ENCODE measurements around the gene KCNA2. TPM values are rescaled to one million over a fixed set of nuclear protein-coding genes. Genes with fewer than 3 reads are reported as not detected.

Gene KCNA2
- total and polyA plus RNA-seq, 7 donors = 0.05 to 1.1 (median 0.40) TPM

DNA sequence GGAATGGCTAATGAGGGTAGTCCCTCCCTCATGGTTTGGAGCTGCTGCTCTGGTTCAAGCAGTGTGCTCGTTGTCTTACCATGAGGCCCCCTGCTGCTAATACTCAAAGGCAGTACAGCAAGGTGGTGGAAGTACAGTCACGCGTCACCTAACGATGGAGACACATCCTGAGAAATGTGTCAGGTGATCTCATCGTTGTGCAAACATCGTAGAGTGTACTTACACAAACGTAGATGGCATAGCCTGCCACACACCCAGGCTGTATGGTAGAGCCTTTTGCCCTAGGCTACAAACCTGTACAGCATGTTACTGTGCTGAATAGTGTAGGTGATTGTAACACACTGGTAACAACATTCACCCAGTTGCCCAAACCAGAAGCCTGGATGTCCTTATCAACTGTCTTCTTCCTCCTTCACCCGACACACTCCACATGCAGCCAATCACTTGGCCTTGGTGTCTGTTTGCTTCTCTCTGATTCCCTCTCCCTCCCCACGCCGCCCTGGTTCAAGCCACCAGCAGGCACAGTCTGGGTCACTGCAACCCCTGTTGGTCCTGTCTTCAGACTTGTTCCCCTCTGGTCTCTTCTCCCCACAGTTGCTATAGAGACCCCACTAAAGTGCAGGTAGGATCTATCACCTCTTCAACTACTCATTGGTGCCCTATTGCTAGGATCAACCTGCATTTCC is 6.0 kb upstream of the KCNA2 start:
- 67 to 71% (median 69%) methylated on average over 10 of the region's 10 CpGs for WGBS, 3 donors
- intact Hi-C loops (cut with DNase I) = no loop called here

DNA sequence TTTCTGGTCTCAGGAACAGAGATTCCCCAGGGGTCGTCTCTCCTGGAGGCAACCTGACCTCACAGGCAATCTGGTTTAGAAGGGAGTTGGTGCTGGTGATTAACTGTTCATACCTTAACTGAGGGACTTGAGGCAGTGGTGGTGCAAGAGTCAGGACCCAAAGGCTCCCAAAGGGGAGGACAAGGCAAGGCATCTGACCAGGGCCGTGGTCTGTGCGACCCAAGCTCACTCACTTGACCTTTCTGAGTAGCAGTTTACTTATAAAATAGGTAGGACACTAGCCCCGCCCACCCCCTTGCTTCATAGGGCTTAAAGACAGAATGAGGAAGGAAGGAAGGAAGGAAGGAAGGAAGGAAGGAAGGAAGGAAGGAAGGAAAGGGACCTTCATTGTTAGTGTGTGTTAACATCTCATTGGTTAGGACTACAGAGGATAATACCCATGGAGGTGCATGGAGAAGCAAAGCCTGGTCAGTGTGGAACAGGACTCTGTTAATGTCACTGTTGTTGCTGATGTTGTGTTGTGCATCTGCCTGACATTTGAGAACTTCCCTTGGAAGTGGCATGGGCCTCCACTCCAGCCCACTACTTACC is 4.6 kb upstream of the KCNA2 start:
- Histone ChIP-seq H3K27me3 (ENCODE audit: insufficient read depth in 3 of 3, low read length in 2 of 3) (peaks cover 0 to 53% (median 7%) of the 10 kb centered on the region in 3 donors), H3K9me3 (no peaks in the 10 kb centered on the region), H3K4me3 (no peak overlapping the region), H3K36me3 (ENCODE audit: insufficient read depth in 1 of 2, low read depth in 1 of 2) (no peaks in the 10 kb centered on the region), H3K27ac (no peak overlapping the region), H3K4me1 (peaks cover 3% of the 10 kb centered on the region)
- DNase-seq (no peak), ATAC-seq (no peak)
- TF ChIP-seq, protein P1, sequence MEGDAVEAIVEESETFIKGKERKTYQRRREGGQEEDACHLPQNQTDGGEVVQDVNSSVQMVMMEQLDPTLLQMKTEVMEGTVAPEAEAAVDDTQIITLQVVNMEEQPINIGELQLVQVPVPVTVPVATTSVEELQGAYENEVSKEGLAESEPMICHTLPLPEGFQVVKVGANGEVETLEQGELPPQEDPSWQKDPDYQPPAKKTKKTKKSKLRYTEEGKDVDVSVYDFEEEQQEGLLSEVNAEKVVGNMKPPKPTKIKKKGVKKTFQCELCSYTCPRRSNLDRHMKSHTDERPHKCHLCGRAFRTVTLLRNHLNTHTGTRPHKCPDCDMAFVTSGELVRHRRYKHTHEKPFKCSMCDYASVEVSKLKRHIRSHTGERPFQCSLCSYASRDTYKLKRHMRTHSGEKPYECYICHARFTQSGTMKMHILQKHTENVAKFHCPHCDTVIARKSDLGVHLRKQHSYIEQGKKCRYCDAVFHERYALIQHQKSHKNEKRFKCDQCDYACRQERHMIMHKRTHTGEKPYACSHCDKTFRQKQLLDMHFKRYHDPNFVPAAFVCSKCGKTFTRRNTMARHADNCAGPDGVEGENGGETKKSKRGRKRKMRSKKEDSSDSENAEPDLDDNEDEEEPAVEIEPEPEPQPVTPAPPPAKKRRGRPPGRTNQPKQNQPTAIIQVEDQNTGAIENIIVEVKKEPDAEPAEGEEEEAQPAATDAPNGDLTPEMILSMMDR (IDR thresholded peaks at IDR 0.05) = no peak
- WGBS, 3 donors = 86 to 90% (median 90%) methylated on average over 4 of the region's 4 CpGs
- intact Hi-C loops (cut with DNase I) = no loop called here

More for the DNA sequence above, 6.0 kb upstream of the KCNA2 start:
- no peaks in the 10 kb centered on the region for H3K4me1 ChIP-seq
- H3K9me3 ChIP-seq = no peaks in the 10 kb centered on the region
- no peak overlapping the region for H3K27ac ChIP-seq
- DNase-seq (no peak), ATAC-seq (no peak)
- H3K27me3 ChIP-seq (ENCODE audit: insufficient read depth in 3 of 3, low read length in 2 of 3) = peaks cover 0 to 53% (median 9%) of the 10 kb centered on the region in 3 donors
- no peaks in the 10 kb centered on the region for H3K36me3 ChIP-seq (ENCODE audit: insufficient read depth in 1 of 2, low read depth in 1 of 2)
- TF ChIP-seq, protein P1 (IDR thresholded peaks at IDR 0.05) = no peak
- H3K4me3 ChIP-seq = no peak overlapping the region

DNA sequence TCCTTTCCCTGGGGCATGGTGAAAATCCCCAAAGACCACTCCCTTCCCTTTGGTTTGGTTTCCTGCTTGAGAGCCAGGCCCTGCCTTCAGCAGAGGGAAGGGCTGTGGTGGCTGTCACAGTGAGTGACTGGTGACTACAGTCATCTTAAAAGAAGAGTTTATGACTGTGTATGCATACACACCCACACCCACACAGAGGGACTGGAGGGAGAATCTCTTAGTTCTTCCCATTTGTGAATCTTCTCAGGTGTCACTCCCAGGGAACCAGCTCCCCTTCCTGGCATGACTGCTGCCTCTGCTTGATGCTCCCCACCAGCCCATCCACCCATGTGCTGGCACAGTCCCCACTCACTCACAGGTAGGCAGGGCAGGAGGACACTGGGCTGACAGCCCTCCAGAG is 3.9 kb upstream of the KCNA2 start:
- no peak for ATAC-seq
- intact Hi-C loops (cut with DNase I) = no loop called here
- H3K4me3 ChIP-seq = no peak overlapping the region
- H3K27me3 ChIP-seq (ENCODE audit: insufficient read depth in 3 of 3, low read length in 2 of 3) = peaks cover 0 to 60% (median 7%) of the 10 kb centered on the region in 3 donors
- no peaks in the 10 kb centered on the region for H3K36me3 ChIP-seq (ENCODE audit: insufficient read depth in 1 of 2, low read depth in 1 of 2)
- no peak overlapping the region for H3K27ac ChIP-seq
- H3K4me1 ChIP-seq = peaks cover 5% of the 10 kb centered on the region
- no peaks in the 10 kb centered on the region for H3K9me3 ChIP-seq
- TF ChIP-seq, protein P1 (IDR thresholded peaks at IDR 0.05) = no peak
- no peak for DNase-seq

DNA sequence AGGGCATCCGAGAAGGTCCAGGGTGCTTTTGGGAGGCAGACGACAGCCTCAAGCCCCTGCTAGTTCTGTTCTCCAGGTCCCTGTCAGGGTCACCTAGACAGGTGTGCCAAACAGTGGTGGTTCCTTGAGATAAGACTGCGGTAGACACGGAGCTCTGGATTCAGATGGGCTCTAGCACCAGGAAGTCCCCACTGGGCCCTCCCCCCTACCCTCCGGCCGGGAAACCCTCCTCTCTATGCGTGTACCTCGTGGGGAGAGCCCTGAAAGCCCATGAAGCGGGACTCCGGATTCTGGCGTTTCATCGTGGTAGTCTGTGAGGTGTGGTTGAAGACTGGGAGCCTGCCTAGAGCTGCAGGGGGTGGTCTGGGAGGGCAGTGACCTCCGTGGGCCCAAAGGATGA is 2.1 kb upstream of the KCNA2 start:
- intact Hi-C loops (cut with DNase I) = no loop called here
- TF ChIP-seq, protein P1 (IDR thresholded peaks at IDR 0.05) = no peak
- H3K4me1 ChIP-seq = peaks cover 5% of the 10 kb centered on the region
- no peaks in the 10 kb centered on the region for H3K9me3 ChIP-seq
- WGBS, 3 donors = 36 to 50% (median 40%) methylated on average over 13 of the region's 13 CpGs
- ATAC-seq = no peak
- H3K27me3 ChIP-seq (ENCODE audit: insufficient read depth in 3 of 3, low read length in 2 of 3) = peaks cover 0 to 70% (median 7%) of the 10 kb centered on the region in 3 donors
- no peak for DNase-seq
- H3K4me3 ChIP-seq = no peak overlapping the region
- no peak overlapping the region for H3K27ac ChIP-seq
- H3K36me3 ChIP-seq (ENCODE audit: insufficient read depth in 1 of 2, low read depth in 1 of 2) = no peaks in the 10 kb centered on the region

All from psoas muscle (tissue), 8 donors.